GM19438 (cell line): ENCODE results near the gene FBXO5.
A peak's percentile ranks its signal among the peaks of the same experiment; 100 is the strongest.
"Not testable (repeated sequence)": the region's sequence is repeated elsewhere in the genome, so short reads cannot be mapped to it uniquely, and the experiment has no call there.

Source experiments
- ATAC-seq: cut with Tn5 transposase; IDR thresholded peaks from one replicate; pipeline ENCODE4 v1.9.1; 2021; ENCODE audit warnings: low read depth; ENCODE audit not compliant: unreplicated experiment

The FBXO5 gene

GRCh38 chr6:152982904-152983636 lies at the start of gene FBXO5:
Gene FBXO5, minus strand, starts transcription at chr6:152983041. Its CDS starts 82 bp downstream, at chr6:152982959.
- ATAC-seq = peak; percentile 73

- no peak for ATAC-seq
Measured at GRCh38 chr6:153032255-153032882, 49.5 kb upstream of the FBXO5 start.

DNA sequence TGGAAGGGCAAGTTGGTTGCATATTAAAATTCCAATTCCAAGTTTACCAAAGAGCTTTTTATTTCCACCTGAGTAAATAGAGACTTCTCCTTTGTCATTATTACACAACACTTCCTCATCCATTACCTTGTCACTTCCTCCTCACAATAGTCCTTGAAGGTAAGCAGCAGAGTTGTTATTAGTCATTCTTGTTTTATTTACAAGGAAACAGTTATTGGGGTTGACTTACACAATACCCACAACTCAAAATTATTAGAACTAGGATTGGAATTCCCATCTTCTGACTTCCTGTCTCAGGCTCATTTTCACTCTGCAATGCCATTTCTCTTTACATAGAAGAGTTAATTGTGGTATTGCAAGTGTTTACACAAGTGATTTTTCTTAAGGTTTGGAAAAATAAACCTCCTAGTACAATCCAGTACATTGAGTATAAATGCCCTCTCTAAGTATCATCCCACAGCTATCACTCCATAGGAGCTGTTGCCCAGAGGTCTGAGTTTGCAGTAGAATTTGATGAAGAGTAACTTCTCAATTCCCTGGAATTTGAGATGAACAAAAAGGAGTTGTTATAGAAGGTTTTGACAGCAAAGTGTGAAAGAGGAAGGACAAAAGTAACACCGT lies 48.6 kb upstream of the FBXO5 start:
- ATAC-seq = no peak

DNA sequence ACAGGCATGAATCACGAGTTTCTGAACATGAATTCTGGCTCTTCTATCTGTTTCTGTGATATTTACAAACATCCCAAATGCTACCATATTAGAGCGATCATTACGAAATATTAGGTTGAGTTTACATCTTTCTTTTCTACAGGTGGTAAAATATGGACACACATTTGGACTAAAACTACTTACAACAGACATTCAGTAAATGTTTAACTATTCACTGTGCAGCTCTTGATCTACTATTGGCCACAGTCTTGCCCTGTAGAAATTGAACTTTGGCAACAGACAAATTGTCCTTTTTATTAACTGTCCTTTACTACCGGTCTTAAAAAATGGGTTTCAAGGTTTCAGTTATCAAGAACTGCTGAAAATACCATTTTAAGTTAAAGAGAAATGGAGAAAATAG lies 46.1 kb upstream of the FBXO5 start:
- no peak for ATAC-seq

- no peak for ATAC-seq
Measured at GRCh38 chr6:153028286-153028685, 45.4 kb upstream of the FBXO5 start.

DNA sequence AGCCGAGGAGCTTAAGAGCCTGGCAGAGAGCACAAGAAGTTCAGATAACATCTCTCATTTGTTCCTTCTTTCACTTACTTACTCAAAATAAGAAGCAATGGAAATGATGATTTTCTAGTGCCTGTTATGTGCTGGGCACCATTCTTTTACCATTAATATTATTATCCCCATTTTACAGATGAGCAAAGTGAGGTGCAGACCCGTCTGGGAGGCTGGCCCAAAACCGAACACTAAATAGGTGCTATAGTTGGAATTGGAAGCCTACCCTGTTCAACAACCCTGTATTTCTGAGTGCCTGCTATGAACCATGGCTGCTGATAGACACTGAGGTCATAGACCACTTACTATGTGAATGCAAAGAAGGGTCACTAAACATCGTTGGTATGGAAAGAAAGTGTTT lies 44.6 kb upstream of the FBXO5 start:
- ATAC-seq = no peak

DNA sequence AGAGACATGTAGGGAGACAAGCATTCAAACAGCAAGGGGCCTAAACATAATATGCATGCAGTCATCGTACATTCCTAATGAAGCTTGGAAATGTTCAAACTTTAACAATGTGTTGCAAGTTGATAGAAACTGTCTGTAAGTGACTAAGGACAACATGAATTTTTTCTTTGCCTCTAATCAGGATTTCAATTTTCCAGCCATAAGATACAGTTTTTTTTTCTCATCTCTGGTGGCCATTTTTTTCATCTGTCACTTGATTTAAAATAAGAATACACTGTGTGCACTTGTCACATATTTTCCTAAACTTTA lies 41.8 kb upstream of the FBXO5 start:
- ATAC-seq = no peak

- peak; percentile 98 for ATAC-seq
Measured at GRCh38 chr6:153023977-153024708, 41.3 kb upstream of the FBXO5 start.

- no peak for ATAC-seq
Measured at GRCh38 chr6:153018355-153018754, 35.5 kb upstream of the FBXO5 start.

- ATAC-seq = no peak
Measured at GRCh38 chr6:153016846-153017245, 34.0 kb upstream of the FBXO5 start.

DNA sequence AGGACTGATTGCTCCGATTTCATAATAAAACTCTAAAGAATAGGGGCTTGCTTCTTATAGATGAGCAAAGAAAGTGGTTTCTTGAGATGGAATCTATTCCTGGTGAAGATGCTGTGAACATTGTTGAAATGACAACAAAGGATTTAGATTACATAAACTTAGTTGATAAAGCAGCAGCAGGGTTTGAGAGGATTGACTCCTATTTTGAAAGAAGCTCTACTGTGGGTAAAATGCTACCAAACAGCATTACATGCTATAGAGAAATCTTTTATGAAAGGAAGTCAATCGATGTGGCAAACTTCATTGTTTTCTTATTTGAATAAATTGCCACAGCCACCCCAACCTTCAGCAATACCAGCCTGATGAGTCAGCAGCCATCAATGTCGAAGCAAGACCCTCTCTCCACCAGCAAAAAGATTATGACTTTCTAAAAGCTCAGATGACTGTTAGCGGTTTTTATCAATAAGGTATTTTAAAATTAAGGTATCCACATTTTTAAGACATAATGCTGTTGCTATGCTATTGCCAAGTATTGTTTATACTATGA lies 32.3 kb upstream of the FBXO5 start:
- ATAC-seq = no peak

- ATAC-seq = no peak
Measured at GRCh38 chr6:153013438-153013837, 30.6 kb upstream of the FBXO5 start.

DNA sequence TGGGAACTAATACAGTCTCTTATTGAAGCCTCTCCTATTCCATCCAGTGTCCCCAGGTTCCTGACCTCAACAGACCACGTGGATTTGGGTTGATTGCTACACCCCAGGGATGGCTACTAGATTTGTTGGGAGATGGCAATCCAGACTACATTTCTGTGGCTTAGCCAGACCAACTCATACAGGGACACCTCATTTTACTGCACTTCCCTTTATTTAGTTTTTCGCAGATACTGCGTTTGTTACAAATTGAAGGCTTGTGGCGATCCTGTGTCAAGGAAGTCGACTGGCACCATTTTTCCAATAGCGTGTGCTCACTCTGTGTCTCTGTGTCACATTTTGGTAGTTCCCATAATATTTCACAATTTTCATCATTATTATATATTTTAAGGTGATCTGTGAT lies 30.0 kb upstream of the FBXO5 start:
- ATAC-seq = no peak

DNA sequence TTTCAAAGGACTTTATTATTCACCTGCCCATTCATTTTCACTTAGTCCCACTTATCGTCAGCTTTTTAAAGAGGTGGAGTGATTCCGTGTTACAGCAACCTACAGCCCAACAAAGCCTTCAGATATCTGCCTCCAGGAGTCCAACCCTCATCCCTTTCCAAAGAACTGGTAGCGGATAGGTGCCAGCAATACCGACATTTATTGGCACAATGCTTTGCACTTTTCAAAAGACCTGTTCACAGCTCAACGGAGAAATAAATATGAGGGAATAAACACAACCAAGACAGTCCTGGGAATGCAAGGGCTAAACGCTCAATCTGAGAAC lies 20.5 kb upstream of the FBXO5 start:
- ATAC-seq = peak; percentile 6

DNA sequence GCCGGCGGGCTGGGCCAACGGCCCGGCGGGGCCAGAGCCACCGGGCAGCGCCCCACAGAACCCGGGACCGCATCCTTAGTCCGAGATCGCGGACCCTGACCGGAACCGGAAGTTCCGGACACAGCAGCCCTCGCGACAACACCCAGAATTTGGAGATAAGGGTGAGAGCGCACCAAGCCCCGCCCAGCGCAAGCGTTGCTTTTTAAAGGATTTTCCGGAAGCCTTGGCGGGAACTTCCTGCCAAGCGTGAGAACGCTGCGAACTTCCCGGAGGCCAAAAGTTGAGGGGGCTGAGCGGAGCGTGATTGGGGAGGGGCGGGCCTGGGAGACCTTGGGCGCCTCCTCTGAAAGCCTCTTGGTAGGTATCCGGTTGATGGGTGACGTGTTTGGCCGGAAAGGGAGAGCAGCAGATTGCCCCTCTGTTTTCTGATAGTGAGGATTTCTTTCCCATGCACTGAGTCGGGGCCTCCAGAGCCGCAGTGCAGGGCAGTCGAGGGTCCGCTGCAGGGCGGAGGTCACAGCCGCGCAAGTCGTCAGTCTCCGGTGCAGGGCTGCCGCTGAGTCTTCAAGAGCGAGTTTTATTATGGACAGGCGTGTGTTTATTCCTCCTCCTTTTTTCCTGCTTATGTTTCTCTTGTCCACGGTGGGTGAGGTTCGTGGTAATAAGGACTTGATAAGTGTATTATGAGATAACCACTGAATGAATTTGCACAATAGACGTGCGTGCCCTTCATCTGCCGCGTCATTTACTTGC lies 19.9 kb upstream of the FBXO5 start, which contains the start of gene MTRF1L:
TSS of gene MTRF1L (minus strand) at position 97 of the 753 bp plus-strand sequence. CDS start at position 73, 24 bp downstream.
- peak; percentile 90 for ATAC-seq

DNA sequence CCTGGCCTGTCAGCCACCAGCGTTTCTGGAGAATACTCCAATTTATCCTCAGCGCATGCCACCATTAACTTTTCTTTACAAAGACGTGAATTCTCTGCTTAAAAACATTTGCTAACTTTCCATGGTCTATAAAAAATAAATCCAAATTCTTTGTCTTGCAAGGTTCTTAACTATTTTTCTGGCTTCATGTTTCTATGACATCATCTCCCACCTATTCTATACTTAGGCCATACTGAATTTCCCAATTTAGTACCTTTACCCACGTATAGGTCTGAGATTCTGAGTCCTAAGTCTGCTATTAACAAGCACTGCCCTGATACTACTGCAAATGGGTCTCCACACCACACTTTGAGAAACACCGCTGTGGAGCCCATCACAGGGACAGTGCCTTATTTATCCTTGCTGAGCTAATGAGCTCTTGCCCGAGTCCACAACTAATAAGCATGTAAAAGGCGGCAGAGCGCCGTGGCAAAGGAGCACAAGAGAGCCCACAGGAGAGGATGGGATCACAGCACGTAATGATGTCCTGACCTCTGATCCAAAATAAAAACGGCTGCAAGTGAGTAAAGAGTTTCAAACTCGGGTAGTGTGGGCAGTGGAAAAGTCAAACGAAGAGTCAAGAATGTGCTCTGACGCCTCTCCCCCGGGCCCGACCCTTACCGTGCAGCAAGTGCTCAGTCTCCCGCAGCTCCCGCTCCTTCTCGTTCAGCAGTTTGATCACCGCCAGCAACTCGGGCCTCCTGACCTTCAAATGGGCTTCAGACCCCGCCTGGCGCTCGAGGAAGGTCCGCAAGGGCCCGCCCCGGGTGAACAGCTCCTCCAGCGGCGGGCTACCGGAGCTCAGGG lies 19.1 kb upstream of the FBXO5 start:
- peak; percentile 32 for ATAC-seq

DNA sequence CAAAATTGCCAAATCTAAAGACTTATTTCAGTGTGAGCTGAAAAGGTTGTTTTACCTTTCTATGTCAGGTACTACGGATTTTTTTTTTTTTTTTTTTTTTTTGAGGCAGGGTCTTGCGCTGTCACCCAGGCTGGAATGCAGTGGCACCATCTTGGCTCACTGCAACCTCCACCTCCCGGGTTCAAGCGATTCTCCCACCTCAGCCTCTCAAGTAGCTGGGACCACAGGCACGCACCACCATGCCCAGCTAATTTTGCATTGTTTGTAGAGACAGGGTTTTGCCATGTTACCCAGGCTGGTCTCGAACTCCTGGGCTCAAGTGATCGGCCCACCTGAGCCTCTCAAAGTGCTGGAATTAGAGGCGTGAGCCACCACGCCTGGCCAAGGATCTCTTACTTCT lies 17.9 kb upstream of the FBXO5 start:
- not testable (repeated sequence) for ATAC-seq

GRCh38 chr6:153000243-153000642 lies 17.4 kb upstream of the FBXO5 start:
- no peak for ATAC-seq

DNA sequence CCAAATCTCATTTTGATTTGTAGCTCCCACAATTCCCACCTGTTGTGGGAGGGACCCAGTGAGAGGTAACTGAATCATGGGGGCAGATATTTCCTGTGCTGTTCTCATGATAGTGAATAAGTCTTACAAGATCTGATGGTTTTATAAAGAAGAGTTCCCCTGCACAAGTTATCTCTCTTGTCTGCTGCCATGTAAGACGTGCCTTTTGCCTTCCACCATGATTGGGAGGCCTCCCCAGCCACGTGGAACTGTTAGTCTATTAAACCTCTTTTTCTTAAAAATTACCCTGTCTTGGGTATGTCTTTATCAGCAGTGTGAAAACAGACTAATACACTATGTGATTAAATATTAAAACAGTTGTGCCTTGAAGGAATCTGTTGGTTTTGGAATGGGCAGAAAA lies 16.7 kb upstream of the FBXO5 start:
- ATAC-seq = not testable (repeated sequence)
